AG04449 (cell line): ENCODE results near the gene ICAM1.
A peak's percentile ranks its signal among the peaks of the same experiment; 100 is the strongest.

ENCODE experiments used
- CTCF ChIA-PET: fragments of 350-600 bp; formaldehyde crosslinking; extraction: SDS; loops from one replicate; lab custom pipeline; 2021; ENCODE audit warnings: antibody characterized with exemption; lab: Yijun Ruan, JAX
- POLR2A ChIA-PET: fragments of 400-600, 350-600 bp; formaldehyde crosslinking; extraction: SDS; loops from one replicate; lab custom pipeline; 2020; ENCODE audit warnings: antibody characterized with exemption, inconsistent platforms; lab: Yijun Ruan, JAX
- DNase-seq: peaks from one replicate; pipeline ENCODE4 v3.0.0-alpha.2; 2010; ENCODE audit warnings: low read depth, low spot score
- H3K4me3 ChIP-seq: 2 replicates; pipeline ENCODE4 v1.5.1; 2011; ENCODE audit warnings: low read depth, mild to moderate bottlenecking, control low read depth, low read length
- TF ChIP-seq, protein P1 (sequence below): IDR thresholded peaks from one replicate; pipeline ENCODE4 v1.5.1; 2011; ENCODE audit warnings: mild to moderate bottlenecking, moderate library complexity, low read length, control low read depth, inconsistent platforms; ENCODE audit not compliant: insufficient read depth; ENCODE audit errors: missing control alignments

The ICAM1 gene

GRCh38 chr19:10259162-10259905 lies 11.6 kb upstream of the ICAM1 start:
- no peak overlapping the region for H3K4me3 ChIP-seq
- POLR2A ChIA-PET = interaction anchor here (1.0 to 1.6 kb wide), 2 partner anchors 9 to 76 kb away, joined by 3 to 5 read pairs; no protein-coding TSS in a partner anchor
- CTCF ChIA-PET = interaction anchor here (0.6 to 19.7 kb wide), 50 partner anchors 9 to 442 kb away, joined by 3 to 1180 read pairs (median 4); partner anchors contain the start of genes CDC37, DNMT1, ICAM1 and ICAM4
- TF ChIP-seq, protein P1, sequence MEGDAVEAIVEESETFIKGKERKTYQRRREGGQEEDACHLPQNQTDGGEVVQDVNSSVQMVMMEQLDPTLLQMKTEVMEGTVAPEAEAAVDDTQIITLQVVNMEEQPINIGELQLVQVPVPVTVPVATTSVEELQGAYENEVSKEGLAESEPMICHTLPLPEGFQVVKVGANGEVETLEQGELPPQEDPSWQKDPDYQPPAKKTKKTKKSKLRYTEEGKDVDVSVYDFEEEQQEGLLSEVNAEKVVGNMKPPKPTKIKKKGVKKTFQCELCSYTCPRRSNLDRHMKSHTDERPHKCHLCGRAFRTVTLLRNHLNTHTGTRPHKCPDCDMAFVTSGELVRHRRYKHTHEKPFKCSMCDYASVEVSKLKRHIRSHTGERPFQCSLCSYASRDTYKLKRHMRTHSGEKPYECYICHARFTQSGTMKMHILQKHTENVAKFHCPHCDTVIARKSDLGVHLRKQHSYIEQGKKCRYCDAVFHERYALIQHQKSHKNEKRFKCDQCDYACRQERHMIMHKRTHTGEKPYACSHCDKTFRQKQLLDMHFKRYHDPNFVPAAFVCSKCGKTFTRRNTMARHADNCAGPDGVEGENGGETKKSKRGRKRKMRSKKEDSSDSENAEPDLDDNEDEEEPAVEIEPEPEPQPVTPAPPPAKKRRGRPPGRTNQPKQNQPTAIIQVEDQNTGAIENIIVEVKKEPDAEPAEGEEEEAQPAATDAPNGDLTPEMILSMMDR = peak; percentile 71
- no peak for DNase-seq

GRCh38 chr19:10260141-10260584 lies 10.8 kb upstream of the ICAM1 start:
- TF ChIP-seq, protein P1 = no peak
- H3K4me3 ChIP-seq = no peak overlapping the region
- DNase-seq = no peak
- ChIA-PET POLR2A (no interaction called here), CTCF (interaction anchor here (0.7 to 19.7 kb wide), 26 partner anchors 9 to 330 kb away, joined by 3 to 1180 read pairs (median 4); partner anchors contain the start of genes CDC37, ICAM1, ICAM4 and ICAM5)

- no peak for DNase-seq
- POLR2A ChIA-PET = no interaction called here
- TF ChIP-seq, protein P1 = no peak
- no peak overlapping the region for H3K4me3 ChIP-seq
- CTCF ChIA-PET = interaction anchor here (1.5 to 19.7 kb wide), 2 partner anchors 9 to 124 kb away, joined by 5 to 1180 read pairs; partner anchors contain the start of genes CDC37, ICAM1 and TYK2
Measured at GRCh38 chr19:10262771-10263170, 8.1 kb upstream of the ICAM1 start.

GRCh38 chr19:10266706-10267105 lies 4.2 kb upstream of the ICAM1 start:
- DNase-seq = no peak
- CTCF ChIA-PET = interaction anchor here (1.0 to 19.7 kb wide), 7 partner anchors 8 to 169 kb away, joined by 4 to 1180 read pairs (median 6); partner anchors contain the start of genes CDC37, RAVER1 and TYK2
- no peak overlapping the region for H3K4me3 ChIP-seq
- TF ChIP-seq, protein P1 = no peak
- POLR2A ChIA-PET = no interaction called here

DNA sequence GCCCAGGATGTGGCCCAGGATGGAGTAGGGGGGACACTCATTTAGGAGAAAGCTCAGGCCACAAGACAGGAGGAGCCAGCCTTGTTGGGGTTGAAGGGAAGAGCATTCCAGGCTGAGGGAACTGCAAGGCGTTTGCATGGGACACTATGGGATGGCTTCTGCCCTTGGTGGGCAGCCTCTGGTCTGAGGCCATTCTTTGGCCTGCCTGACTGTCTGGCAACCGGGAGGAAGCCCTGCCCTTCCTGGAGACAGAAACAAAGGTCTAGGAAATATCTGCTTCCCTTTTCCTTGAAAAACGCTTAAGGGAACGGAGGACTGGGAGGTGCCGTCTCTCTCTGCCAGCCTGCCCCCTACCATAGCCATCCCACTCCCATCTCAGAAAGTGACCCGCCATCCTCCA lies 2.8 kb upstream of the ICAM1 start:
- no peak overlapping the region for H3K4me3 ChIP-seq
- TF ChIP-seq, protein P1 = no peak
- no peak for DNase-seq
- ChIA-PET CTCF (interaction anchor here (0.9 to 19.7 kb wide), 10 partner anchors 10 to 336 kb away, joined by 3 to 1180 read pairs (median 6); partner anchors contain the start of genes CDC37, FDX2, RAVER1 and TYK2), POLR2A (no interaction called here)
